MM.1S (cell line): ENCODE data around the gene GPR158.

ENCODE experiments used
- CTCF ChIP-seq: fragments of 300-600 bp; sonication (generic); IDR thresholded peaks from 2 replicates; pipeline ENCODE4 v1.5.1; 2016; ENCODE audit warnings: antibody characterized with exemption, low read length, mixed read lengths
- EZH2 ChIP-seq: fragments of 300-600 bp; sonication (generic); optimal IDR thresholded peaks from 2 replicates; pipeline ENCODE3; 2017; ENCODE audit warnings: low read depth, mild to moderate bottlenecking, antibody characterized with exemption, low read length, mixed read lengths

GRCh38 chr10:25522294-25522693 is 347.5 kb downstream of the GPR158 start:
- no peak for TF ChIP-seq CTCF
- no peak for TF ChIP-seq EZH2
